Activated naive CD4-positive, alpha-beta T cell treated with anti-CD3 and anti-CD28 coated beads for 36 hours (primary cell): ENCODE data around the gene DLG2. TPM values are rescaled to one million over a fixed set of nuclear protein-coding genes. Genes with fewer than 3 reads are reported as not detected.
"Not testable (repeated sequence)": the region's sequence is repeated elsewhere in the genome, so short reads cannot be mapped to it uniquely, and the experiment has no call there.

Experiments used
- CTCF ChIA-PET: fragments of 350-600 bp; sonication (Branson Sonifier 250); formaldehyde crosslinking; loops from one replicate; lab custom pipeline; 2021; ENCODE audit warnings: antibody characterized with exemption; lab: Charles Lee
- DNase-seq: peaks from one replicate; pipeline ENCODE4 v3.0.0-alpha.2; 2020
- H3K27ac Mint-ChIP-seq: one replicate; pipeline ENCODE4 v1.8.0; 2021; ENCODE audit warnings: mild to moderate bottlenecking, mixed read lengths
- H3K27me3 Mint-ChIP-seq: one replicate; pipeline ENCODE4 v1.8.0; 2021; ENCODE audit warnings: low read depth, mixed read lengths
- H3K36me3 Mint-ChIP-seq: one replicate; pipeline ENCODE4 v1.8.0; 2021; ENCODE audit warnings: low read depth, mixed read lengths
- H3K4me1 Mint-ChIP-seq: one replicate; pipeline ENCODE4 v1.8.0; 2021; ENCODE audit warnings: low read depth, mixed read lengths
- H3K4me3 Mint-ChIP-seq: one replicate; pipeline ENCODE4 v1.8.0; 2021; ENCODE audit warnings: mild to moderate bottlenecking, moderate library complexity, mixed read lengths
- H3K9me3 Mint-ChIP-seq: one replicate; pipeline ENCODE4 v1.8.0; 2021; ENCODE audit warnings: mixed read lengths
- intact Hi-C: fragments of 100-400 bp; cut with micrococcal nuclease; formaldehyde crosslinking; loops from one replicate; pipeline ENCODE4 v1.15.1; 2023
- total RNA-seq, 2 experiments: library from RNA; stranded (reverse); gene quantifications; one replicate each; pipeline ENCODE4 v1.2.3, GENCODE V29; 2021

DLG2 gene
- total RNA-seq, 2 experiments from 2014 or later: 3.3 to 4.6 TPM

GRCh38 chr11:85045716-85046115 is 581.4 kb downstream of the DLG2 start:
- Mint-ChIP-seq H3K27ac (no peak overlapping the region), H3K36me3 (no peaks in the 10 kb centered on the region), H3K4me1 (no peaks in the 10 kb centered on the region), H3K27me3 (no peaks in the 10 kb centered on the region), H3K9me3 (peaks cover 4% of the 10 kb centered on the region), H3K4me3 (no peak overlapping the region)
- intact Hi-C loops: no loop called here
- DNase-seq: no peak
- CTCF ChIA-PET: no interaction called here

GRCh38 chr11:85044911-85045310 is 582.2 kb downstream of the DLG2 start:
- no peak for DNase-seq
- Mint-ChIP-seq H3K4me1 (no peaks in the 10 kb centered on the region), H3K27me3 (no peaks in the 10 kb centered on the region), H3K9me3 (peaks cover 7% of the 10 kb centered on the region), H3K4me3 (no peak overlapping the region), H3K36me3 (no peaks in the 10 kb centered on the region), H3K27ac (no peak overlapping the region)
- CTCF ChIA-PET: no interaction called here
- intact Hi-C loops: no loop called here

- H3K27me3 Mint-ChIP-seq: no peaks in the 10 kb centered on the region
Measured at GRCh38 chr11:85042361-85042760, 584.8 kb downstream of the DLG2 start.

DNA sequence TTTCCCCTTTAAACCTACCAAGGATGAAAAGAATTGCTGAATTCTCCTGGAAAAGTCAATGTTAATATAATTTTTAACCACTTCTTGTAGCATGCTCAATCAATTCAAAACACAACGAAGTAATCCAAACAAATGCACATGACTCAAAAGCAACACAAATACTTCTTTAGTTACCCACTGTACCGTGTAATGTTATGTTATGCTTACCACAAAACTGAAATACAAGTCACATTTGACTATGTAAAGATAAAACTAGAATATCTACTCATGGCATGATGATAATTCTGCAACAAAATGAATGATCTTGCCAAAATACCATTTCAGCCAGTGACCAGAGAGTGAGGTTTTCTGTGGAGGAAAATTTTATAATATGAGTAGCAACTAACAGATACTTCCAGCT is 587.0 kb downstream of the DLG2 start:
- Mint-ChIP-seq H3K9me3 (peaks cover 23% of the 10 kb centered on the region), H3K27ac (no peak overlapping the region), H3K27me3 (no peaks in the 10 kb centered on the region), H3K4me1 (no peaks in the 10 kb centered on the region), H3K4me3 (no peak overlapping the region), H3K36me3 (no peaks in the 10 kb centered on the region)
- DNase-seq: no peak
- CTCF ChIA-PET: no interaction called here
- intact Hi-C loops: no loop called here

More at GRCh38 chr11:85042361-85042760, 584.8 kb downstream of the DLG2 start:
- H3K4me3 Mint-ChIP-seq: no peak overlapping the region
- no peak for DNase-seq
- intact Hi-C loops: no loop called here
- H3K4me1 Mint-ChIP-seq: no peaks in the 10 kb centered on the region
- no peaks in the 10 kb centered on the region for H3K36me3 Mint-ChIP-seq
- CTCF ChIA-PET: no interaction called here
- H3K9me3 Mint-ChIP-seq: peaks cover 14% of the 10 kb centered on the region
- H3K27ac Mint-ChIP-seq: no peak overlapping the region

DNA sequence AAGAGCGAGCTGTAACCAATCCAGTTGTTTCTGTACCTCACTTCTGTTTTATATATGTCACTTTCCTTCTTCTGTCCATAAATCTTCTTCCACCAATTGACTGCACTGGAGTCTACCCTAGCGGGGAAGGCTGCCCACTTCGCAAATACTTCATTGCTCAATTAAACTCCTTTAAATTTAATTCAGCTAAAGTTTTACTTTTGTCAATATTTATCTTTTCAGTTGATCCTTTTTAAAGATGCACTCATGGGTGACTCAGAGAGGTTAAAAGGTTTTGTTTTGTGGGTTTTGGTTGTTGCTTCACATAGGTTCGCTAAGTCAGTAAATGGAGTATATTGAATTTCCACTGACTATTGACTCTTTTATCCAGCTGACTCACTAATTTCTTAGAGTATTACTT is 597.2 kb downstream of the DLG2 start:
- Mint-ChIP-seq H3K9me3 (peaks cover 11% of the 10 kb centered on the region), H3K4me3 (no peak overlapping the region), H3K36me3 (no peaks in the 10 kb centered on the region), H3K27ac (no peak overlapping the region), H3K27me3 (no peaks in the 10 kb centered on the region), H3K4me1 (no peaks in the 10 kb centered on the region)
- CTCF ChIA-PET: no interaction called here
- DNase-seq: no peak
- intact Hi-C loops: loop anchor here (10.0 kb wide), 1 partner anchor 65 kb away; no protein-coding TSS in a partner anchor

GRCh38 chr11:85028329-85029101 is 598.6 kb downstream of the DLG2 start:
- CTCF ChIA-PET: no interaction called here
- Mint-ChIP-seq H3K36me3 (no peaks in the 10 kb centered on the region), H3K27ac (no peak overlapping the region), H3K9me3 (peaks cover 10% of the 10 kb centered on the region), H3K4me1 (no peaks in the 10 kb centered on the region), H3K27me3 (no peaks in the 10 kb centered on the region), H3K4me3 (no peak overlapping the region)
- intact Hi-C loops: no loop called here
- DNase-seq: no peak

GRCh38 chr11:85027346-85027745 is 599.8 kb downstream of the DLG2 start:
- no peaks in the 10 kb centered on the region for H3K27me3 Mint-ChIP-seq
- peaks cover 13% of the 10 kb centered on the region for H3K9me3 Mint-ChIP-seq
- H3K36me3 Mint-ChIP-seq: no peaks in the 10 kb centered on the region
- intact Hi-C loops: no loop called here
- no peak overlapping the region for H3K4me3 Mint-ChIP-seq
- H3K27ac Mint-ChIP-seq: no peak overlapping the region
- CTCF ChIA-PET: no interaction called here
- no peak for DNase-seq
- no peaks in the 10 kb centered on the region for H3K4me1 Mint-ChIP-seq

GRCh38 chr11:85021058-85021457 is 606.1 kb downstream of the DLG2 start:
- CTCF ChIA-PET: no interaction called here
- intact Hi-C loops: no loop called here
- no peaks in the 10 kb centered on the region for H3K4me1 Mint-ChIP-seq

GRCh38 chr11:84993386-84993785 is 633.8 kb downstream of the DLG2 start:
- CTCF ChIA-PET: interaction anchor here (0.6 kb wide), 1 partner anchor 160 kb away, joined by 3 read pairs; no protein-coding TSS in a partner anchor

More at GRCh38 chr11:85021058-85021457, 606.1 kb downstream of the DLG2 start:
- Mint-ChIP-seq H3K27ac (no peak overlapping the region), H3K36me3 (no peaks in the 10 kb centered on the region), H3K27me3 (no peaks in the 10 kb centered on the region), H3K4me3 (no peak overlapping the region), H3K9me3 (peaks cover 12% of the 10 kb centered on the region)
- no peak for DNase-seq

GRCh38 chr11:84990141-84990540 is 637.0 kb downstream of the DLG2 start:
- Mint-ChIP-seq H3K36me3 (no peaks in the 10 kb centered on the region), H3K4me1 (no peaks in the 10 kb centered on the region), H3K27ac (no peak overlapping the region), H3K9me3 (peaks cover 39% of the 10 kb centered on the region), H3K27me3 (no peaks in the 10 kb centered on the region), H3K4me3 (no peak overlapping the region)
- CTCF ChIA-PET: no interaction called here
- no peak for DNase-seq
- intact Hi-C loops: no loop called here

More at GRCh38 chr11:84993386-84993785, 633.8 kb downstream of the DLG2 start:
- Mint-ChIP-seq H3K36me3 (no peaks in the 10 kb centered on the region), H3K27me3 (no peaks in the 10 kb centered on the region), H3K27ac (no peak overlapping the region), H3K9me3 (peaks cover 30% of the 10 kb centered on the region), H3K4me3 (no peak overlapping the region), H3K4me1 (no peaks in the 10 kb centered on the region)
- intact Hi-C loops: no loop called here
- DNase-seq: no peak

GRCh38 chr11:84987686-84988187 is 639.4 kb downstream of the DLG2 start:
- CTCF ChIA-PET, H3K27ac Mint-ChIP-seq: not testable (repeated sequence)

DNA sequence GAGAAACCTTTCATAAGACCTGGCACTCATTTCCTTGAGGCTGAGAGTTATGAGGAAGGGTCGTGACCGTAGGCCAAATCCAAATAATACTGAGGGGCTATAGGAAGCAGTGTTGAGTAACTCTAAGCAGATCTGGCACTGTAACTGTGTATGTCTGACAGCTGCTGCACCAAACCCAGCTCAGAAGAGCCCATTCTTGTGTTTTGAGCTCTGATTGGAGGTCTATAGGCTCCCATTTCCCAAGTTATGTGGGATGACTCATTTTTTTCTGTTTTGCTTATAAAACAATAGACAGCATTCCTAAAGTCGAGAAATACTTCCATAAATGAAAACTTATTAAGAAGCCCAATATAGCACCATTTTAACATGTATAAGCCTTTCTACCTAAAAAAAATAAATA is 645.8 kb downstream of the DLG2 start:
- H3K27me3 Mint-ChIP-seq: no peaks in the 10 kb centered on the region
- CTCF ChIA-PET: no interaction called here
- no peak overlapping the region for H3K4me3 Mint-ChIP-seq
- peaks cover 39% of the 10 kb centered on the region for H3K9me3 Mint-ChIP-seq
- intact Hi-C loops: no loop called here
- H3K36me3 Mint-ChIP-seq: no peaks in the 10 kb centered on the region
- no peak for DNase-seq
- no peak overlapping the region for H3K27ac Mint-ChIP-seq
- H3K4me1 Mint-ChIP-seq: no peaks in the 10 kb centered on the region

More at GRCh38 chr11:84987686-84988187, 639.4 kb downstream of the DLG2 start:
- intact Hi-C loops, H3K4me3 Mint-ChIP-seq, H3K4me1 Mint-ChIP-seq, H3K36me3 Mint-ChIP-seq, DNase-seq, H3K27me3 Mint-ChIP-seq: not testable (repeated sequence)
- H3K9me3 Mint-ChIP-seq: peaks cover 44% of the 10 kb centered on the region

DNA sequence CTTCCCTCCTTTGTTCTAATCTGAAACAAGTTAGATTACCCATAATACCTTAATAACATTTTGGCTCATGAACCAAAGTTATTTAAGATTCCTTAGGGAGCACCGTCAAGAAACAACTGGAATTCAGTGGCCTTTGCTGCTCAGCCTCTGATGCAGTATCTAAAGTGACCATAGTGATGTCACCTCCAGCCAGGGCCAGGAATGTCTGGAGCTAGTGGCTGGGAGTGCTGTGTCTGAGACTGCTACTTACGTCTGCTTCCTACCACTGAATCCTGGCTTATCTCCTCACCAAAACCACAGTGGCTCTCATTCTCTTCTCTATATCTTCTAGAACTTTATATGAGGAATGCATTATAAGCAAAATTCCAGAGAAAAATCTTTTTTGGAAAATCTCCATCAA is 658.0 kb downstream of the DLG2 start:
- Mint-ChIP-seq H3K9me3 (peaks cover 10% of the 10 kb centered on the region), H3K4me3 (no peak overlapping the region), H3K4me1 (no peaks in the 10 kb centered on the region), H3K36me3 (no peaks in the 10 kb centered on the region), H3K27ac (no peak overlapping the region), H3K27me3 (no peaks in the 10 kb centered on the region)
- intact Hi-C loops: no loop called here
- DNase-seq: no peak
- CTCF ChIA-PET: no interaction called here
